Measurements from ENCODE around the gene CNTN6. TPM values are rescaled to one million over a fixed set of nuclear protein-coding genes. Genes with fewer than 3 reads are reported as not detected.

Gene CNTN6
- total RNA-seq, 1 donor from 2014 or later, result 0.98 TPM

- intact Hi-C loops (cut with DNase I), result no loop called here
- Histone ChIP-seq H3K27me3 (no peaks in the 10 kb centered on the region), H3K9me3 (no peaks in the 10 kb centered on the region), H3K4me1 (no peaks in the 10 kb centered on the region), H3K36me3 (no peaks in the 10 kb centered on the region), H3K27ac (no peak overlapping the region), H3K4me3 (no peak overlapping the region)
- TF ChIP-seq POLR2A (IDR thresholded peaks at IDR 0.05) (no peak), POLR2AphosphoS5 (IDR thresholded peaks at IDR 0.05; ENCODE audit: insufficient read depth in 1 of 2, low read depth in 1 of 2) (no peak)
- TF ChIP-seq, protein P1, sequence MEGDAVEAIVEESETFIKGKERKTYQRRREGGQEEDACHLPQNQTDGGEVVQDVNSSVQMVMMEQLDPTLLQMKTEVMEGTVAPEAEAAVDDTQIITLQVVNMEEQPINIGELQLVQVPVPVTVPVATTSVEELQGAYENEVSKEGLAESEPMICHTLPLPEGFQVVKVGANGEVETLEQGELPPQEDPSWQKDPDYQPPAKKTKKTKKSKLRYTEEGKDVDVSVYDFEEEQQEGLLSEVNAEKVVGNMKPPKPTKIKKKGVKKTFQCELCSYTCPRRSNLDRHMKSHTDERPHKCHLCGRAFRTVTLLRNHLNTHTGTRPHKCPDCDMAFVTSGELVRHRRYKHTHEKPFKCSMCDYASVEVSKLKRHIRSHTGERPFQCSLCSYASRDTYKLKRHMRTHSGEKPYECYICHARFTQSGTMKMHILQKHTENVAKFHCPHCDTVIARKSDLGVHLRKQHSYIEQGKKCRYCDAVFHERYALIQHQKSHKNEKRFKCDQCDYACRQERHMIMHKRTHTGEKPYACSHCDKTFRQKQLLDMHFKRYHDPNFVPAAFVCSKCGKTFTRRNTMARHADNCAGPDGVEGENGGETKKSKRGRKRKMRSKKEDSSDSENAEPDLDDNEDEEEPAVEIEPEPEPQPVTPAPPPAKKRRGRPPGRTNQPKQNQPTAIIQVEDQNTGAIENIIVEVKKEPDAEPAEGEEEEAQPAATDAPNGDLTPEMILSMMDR (IDR thresholded peaks at IDR 0.05), result no peak
- DNase-seq (ENCODE audit: extremely low spot score in 2 of 2), result no peak
These were observed 179.9 kb downstream of the CNTN6 start for GRCh38 chr3:1272546-1273265.

- Histone ChIP-seq H3K27ac (no peak overlapping the region), H3K36me3 (no peaks in the 10 kb centered on the region), H3K4me1 (no peaks in the 10 kb centered on the region), H3K9me3 (no peaks in the 10 kb centered on the region), H3K27me3 (no peaks in the 10 kb centered on the region), H3K4me3 (no peak overlapping the region)
- TF ChIP-seq POLR2A (IDR thresholded peaks at IDR 0.05) (no peak), POLR2AphosphoS5 (IDR thresholded peaks at IDR 0.05; ENCODE audit: insufficient read depth in 1 of 2, low read depth in 1 of 2) (no peak)
- TF ChIP-seq, protein P1 (IDR thresholded peaks at IDR 0.05), result no peak
- no peak for DNase-seq (ENCODE audit: extremely low spot score in 2 of 2)
- intact Hi-C loops (cut with DNase I), result no loop called here
These were observed 182.7 kb downstream of the CNTN6 start for GRCh38 chr3:1275495-1275894.

- Histone ChIP-seq H3K36me3 (no peaks in the 10 kb centered on the region), H3K27ac (no peak overlapping the region), H3K27me3 (no peaks in the 10 kb centered on the region), H3K4me3 (no peak overlapping the region), H3K4me1 (no peaks in the 10 kb centered on the region), H3K9me3 (no peaks in the 10 kb centered on the region)
- TF ChIP-seq, protein P1 (IDR thresholded peaks at IDR 0.05), result no peak
- TF ChIP-seq POLR2A (IDR thresholded peaks at IDR 0.05) (no peak), POLR2AphosphoS5 (IDR thresholded peaks at IDR 0.05; ENCODE audit: insufficient read depth in 1 of 2, low read depth in 1 of 2) (no peak)
- no peak for DNase-seq (ENCODE audit: extremely low spot score in 2 of 2)
- intact Hi-C loops (cut with DNase I), result no loop called here
These were observed 195.0 kb downstream of the CNTN6 start for GRCh38 chr3:1287815-1288214.

DNA sequence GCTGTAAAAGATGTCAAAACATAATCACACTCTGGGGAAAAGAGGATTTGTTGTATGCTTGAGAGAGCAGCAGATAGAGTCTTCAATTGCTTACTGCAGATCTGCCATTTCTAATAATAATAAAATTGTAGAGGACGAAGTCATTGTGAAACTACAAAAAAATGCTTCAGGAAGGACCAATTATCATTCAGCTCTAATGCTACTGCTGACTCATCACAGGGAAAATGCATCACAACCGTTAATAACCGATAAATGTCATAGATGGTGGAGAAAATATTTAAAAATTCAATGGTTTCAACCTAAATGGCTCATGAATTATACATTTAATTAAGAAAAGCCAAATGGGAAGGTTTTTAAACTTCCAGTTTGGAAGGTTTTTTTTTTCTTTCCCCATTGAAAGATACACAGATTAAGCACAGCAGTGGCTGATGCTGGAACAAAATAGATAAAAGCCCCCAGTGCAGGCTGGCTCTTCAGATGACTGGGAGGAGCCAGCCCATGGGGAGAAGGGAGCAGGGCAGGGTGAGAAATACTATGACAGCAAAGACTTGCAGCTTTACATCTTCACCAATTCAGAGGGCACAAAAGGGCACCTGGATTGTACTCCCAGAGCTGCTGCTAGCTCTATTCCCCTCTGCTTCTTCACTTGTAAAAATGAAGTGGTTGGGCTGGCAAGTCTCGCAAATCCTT, 196.1 kb downstream of the CNTN6 start:
- Histone ChIP-seq H3K4me1 (no peaks in the 10 kb centered on the region), H3K27me3 (no peaks in the 10 kb centered on the region), H3K4me3 (no peak overlapping the region), H3K27ac (no peak overlapping the region), H3K9me3 (no peaks in the 10 kb centered on the region), H3K36me3 (no peaks in the 10 kb centered on the region)
- intact Hi-C loops (cut with DNase I), result no loop called here
- TF ChIP-seq POLR2A (IDR thresholded peaks at IDR 0.05) (no peak), POLR2AphosphoS5 (IDR thresholded peaks at IDR 0.05; ENCODE audit: insufficient read depth in 1 of 2, low read depth in 1 of 2) (no peak)
- TF ChIP-seq, protein P1 (IDR thresholded peaks at IDR 0.05), result no peak
- no peak for DNase-seq (ENCODE audit: extremely low spot score in 2 of 2)

DNA sequence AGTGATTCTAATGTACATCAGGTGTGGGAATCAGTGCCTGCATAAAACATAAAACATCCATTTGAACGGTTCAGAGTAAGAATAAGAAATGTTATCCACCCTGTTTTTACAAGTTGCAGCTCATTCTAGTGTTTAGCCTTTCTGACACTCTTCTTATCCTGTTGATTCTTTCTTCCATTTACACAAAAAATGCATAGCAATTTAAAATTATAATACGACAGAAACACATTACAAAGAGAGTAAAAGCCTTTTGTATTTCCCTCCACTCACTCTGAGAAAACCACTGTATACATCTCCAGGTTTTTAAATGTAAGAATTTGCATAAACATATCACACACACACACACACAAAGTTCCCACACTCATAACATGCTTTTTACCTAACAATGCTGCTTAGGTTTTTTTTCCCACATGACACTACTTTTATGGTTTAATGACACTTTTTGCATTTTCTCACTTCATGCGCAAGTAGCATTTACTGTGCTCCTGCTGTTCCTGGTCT, 199.8 kb downstream of the CNTN6 start:
- no peak for TF ChIP-seq POLR2A (IDR thresholded peaks at IDR 0.05)
- TF ChIP-seq, protein P1 (IDR thresholded peaks at IDR 0.05), result no peak
- no peak for TF ChIP-seq POLR2AphosphoS5 (IDR thresholded peaks at IDR 0.05; ENCODE audit: insufficient read depth in 1 of 2, low read depth in 1 of 2)
- intact Hi-C loops (cut with DNase I), result no loop called here
- no peaks in the 10 kb centered on the region for H3K4me1 ChIP-seq
- DNase-seq (ENCODE audit: extremely low spot score in 2 of 2), result no peak
- H3K9me3 ChIP-seq, result no peaks in the 10 kb centered on the region
- no peaks in the 10 kb centered on the region for H3K27me3 ChIP-seq
- no peaks in the 10 kb centered on the region for H3K36me3 ChIP-seq
- H3K27ac ChIP-seq, result no peak overlapping the region
- no peak overlapping the region for H3K4me3 ChIP-seq

All from vagina (tissue), 2 donors.